HCT116 (cell line): Measurements from ENCODE around the gene KCNAB2. TPM values are rescaled to one million over a fixed set of nuclear protein-coding genes. Genes with fewer than 3 reads are reported as not detected.

Source experiments
- ATAC-seq: fragments of 200-7000 bp; cut with Tn5 transposase; 2 replicates; pipeline ENCODE4 v1.9.1; 2020; ENCODE audit warnings: mild to moderate bottlenecking, moderate library complexity
- BruUV-seq: library from RNA; stranded (reverse); fragments of 400-500 nt; replicated peaks from 2 replicates; lab custom pipeline; 2021; lab: Mats Ljungman, UMichigan
- CTCF ChIA-PET: fragments of 300-600 bp; sonication (Branson Sonifier 250); formaldehyde crosslinking; loops from one replicate; lab custom pipeline; 2021; ENCODE audit warnings: antibody characterized with exemption; lab: Charles Lee
- POLR2A ChIA-PET: fragments of 300-600, 350-600 bp; sonication (Branson Sonifier 250); formaldehyde crosslinking; loops from one replicate; lab custom pipeline; 2021; ENCODE audit warnings: antibody characterized with exemption; lab: Charles Lee
- RAD21 ChIA-PET, 2 experiments: fragments of 300-600 bp; sonication (Branson Sonifier 250); formaldehyde crosslinking; loops; one replicate each; lab custom pipeline; 2023; ENCODE audit warnings: low total read pairs in 2 of 2; ENCODE audit not compliant: uncharacterized antibody in 2 of 2, unreplicated experiment in 2 of 2, low non-redundant PET in 1 of 2; lab: Charles Lee
- DNase-seq: peaks from one replicate; pipeline ENCODE4 v3.0.0-alpha.2; 2010; ENCODE audit warnings: low read depth, low spot score
- H2AFZ ChIP-seq: fragments of 200-600 bp; shearing (Covaris generic), sonication (generic); 2 replicates; pipeline ENCODE4 v1.6.1; 2017; ENCODE audit warnings: low read depth, mixed run types, mixed read lengths, antibody characterized with exemption, low read length; ENCODE audit not compliant: poor library complexity, severe bottlenecking
- H3K27ac ChIP-seq: 2 replicates; pipeline ENCODE4 v1.5.1; 2012; ENCODE audit warnings: low read depth, low read length
- H3K27me3 ChIP-seq: fragments of 200-600 bp; sonication (generic); 2 replicates; pipeline ENCODE4 v1.6.1; 2016; ENCODE audit warnings: mixed run types, low read length, mixed read lengths; ENCODE audit not compliant: insufficient read depth
- H3K36me3 ChIP-seq, 2 experiments: fragments of 200-500 bp in 1 of 2; fragments of 200-600 bp in 1 of 2; sonication (Bioruptor generic) in 1 of 2; sonication (generic) in 1 of 2; 2 replicates each; pipeline versions ENCODE4 v1.5.1 to v1.6.1; 2014 to 2016; ENCODE audit warnings: low read length in 2 of 2, inconsistent platforms in 1 of 2, mixed read lengths in 1 of 2, mixed run types in 1 of 2; ENCODE audit not compliant: insufficient read depth in 2 of 2, control insufficient read depth in 1 of 2
- H3K4me1 ChIP-seq, 2 experiments: fragments of 200-600 bp in 1 of 2; sonication (generic) in 1 of 2; 2 replicates each; pipeline versions ENCODE4 v1.5.1 to v1.6.1; 2012 to 2017; ENCODE audit warnings: low read length in 2 of 2, inconsistent platforms in 1 of 2, mild to moderate bottlenecking in 1 of 2, mixed read lengths in 1 of 2, mixed run types in 1 of 2, moderate library complexity in 1 of 2; ENCODE audit not compliant: insufficient read depth in 2 of 2, control insufficient read depth in 1 of 2
- H3K4me2 ChIP-seq: fragments of 200-600 bp; sonication (generic); 2 replicates; pipeline ENCODE4 v1.6.1; 2017; ENCODE audit warnings: mixed run types, low read length, mixed read lengths
- H3K4me3 ChIP-seq, 2 experiments: fragments of 200-600 bp in 1 of 2; sonication (generic) in 1 of 2; replicated peaks in 1 of 2; 2 replicates each; pipeline ENCODE4 v1.5.1; 2011 to 2016; ENCODE audit warnings: low read length in 2 of 2, control low read depth in 1 of 2, low read depth in 1 of 2, mild to moderate bottlenecking in 1 of 2, mixed read lengths in 1 of 2, mixed run types in 1 of 2
- H3K79me2 ChIP-seq: fragments of 200-600 bp; sonication (generic); 2 replicates; pipeline ENCODE4 v1.6.1; 2017; ENCODE audit warnings: mild to moderate bottlenecking, mixed run types, low read length, moderate library complexity, mixed read lengths; ENCODE audit not compliant: insufficient read depth
- H3K9ac ChIP-seq: fragments of 200-600 bp; sonication (generic); 2 replicates; pipeline ENCODE4 v1.6.1; 2016; ENCODE audit warnings: low read length, mixed read lengths
- H3K9me2 ChIP-seq: fragments of 200-600 bp; sonication (generic), shearing (Covaris generic); 2 replicates; pipeline ENCODE4 v1.6.1; 2017; ENCODE audit warnings: mixed run types, mild to moderate bottlenecking, moderate library complexity; ENCODE audit not compliant: insufficient read depth
- H3K9me3 ChIP-seq, 2 experiments: fragments of 200-500 bp in 1 of 2; fragments of 200-600 bp in 1 of 2; sonication (Bioruptor generic) in 1 of 2; sonication (generic) in 1 of 2; 2 replicates each; pipeline ENCODE4 v1.6.1; 2014 to 2017; ENCODE audit warnings: low read length in 2 of 2, mixed read lengths in 2 of 2, inconsistent platforms in 1 of 2, low read depth in 1 of 2, mild to moderate bottlenecking in 1 of 2, mixed run types in 1 of 2, moderate library complexity in 1 of 2; ENCODE audit not compliant: control insufficient read depth in 1 of 2, insufficient read depth in 1 of 2
- H4K20me1 ChIP-seq: fragments of 200-600 bp; sonication (generic), shearing (Covaris generic); 2 replicates; pipeline ENCODE4 v1.6.1; 2017; ENCODE audit warnings: mixed run types, mild to moderate bottlenecking, moderate library complexity; ENCODE audit not compliant: insufficient read depth
- ATF3 ChIP-seq: IDR thresholded peaks from 2 replicates; pipeline ENCODE4 v1.6.1; 2012
- CEBPB ChIP-seq: IDR thresholded peaks from 2 replicates; pipeline ENCODE4 v1.6.1; 2012; ENCODE audit warnings: low read depth
- EGR1 ChIP-seq: IDR thresholded peaks from 2 replicates; pipeline ENCODE4 v1.6.1; 2012; ENCODE audit warnings: low read depth
- ELF1 ChIP-seq: IDR thresholded peaks from 2 replicates; pipeline ENCODE4 v1.6.1; 2012; ENCODE audit warnings: low read depth, borderline replicate concordance
- FOSL1 ChIP-seq: IDR thresholded peaks from 2 replicates; pipeline ENCODE4 v1.6.1; 2012; ENCODE audit warnings: low read depth
- MAX ChIP-seq: IDR thresholded peaks from 2 replicates; pipeline ENCODE4 v1.6.1; 2012
- POLR2AphosphoS5 ChIP-seq: IDR thresholded peaks from 2 replicates; pipeline ENCODE4 v1.6.1; 2011; ENCODE audit warnings: mild to moderate bottlenecking, low read depth, low read length, moderate library complexity
- RAD21 ChIP-seq: IDR thresholded peaks from 2 replicates; pipeline ENCODE4 v1.6.1; 2012; ENCODE audit warnings: low read depth, mild to moderate bottlenecking
- REST ChIP-seq: IDR thresholded peaks from 2 replicates; pipeline ENCODE4 v1.6.1; 2012; ENCODE audit warnings: low read depth
- SIN3A ChIP-seq: IDR thresholded peaks from 2 replicates; pipeline ENCODE4 v1.6.1; 2012; ENCODE audit warnings: low read depth
- SP1 ChIP-seq: IDR thresholded peaks from 2 replicates; pipeline ENCODE4 v1.6.1; 2012; ENCODE audit warnings: low read depth
- SRF ChIP-seq: IDR thresholded peaks from 2 replicates; pipeline ENCODE4 v1.6.1; 2012; ENCODE audit warnings: low read depth
- TCF7L2 ChIP-seq: IDR thresholded peaks from 2 replicates; pipeline ENCODE4 v1.7.0; 2011; ENCODE audit warnings: borderline replicate concordance, inconsistent platforms; ENCODE audit not compliant: insufficient read depth, insufficient read length; ENCODE audit errors: extremely low read depth
- YY1 ChIP-seq: IDR thresholded peaks from 2 replicates; pipeline ENCODE4 v1.6.1; 2011; ENCODE audit warnings: low read length, low read depth, moderate library complexity, mild to moderate bottlenecking; ENCODE audit not compliant: insufficient replicate concordance; ENCODE audit errors: extremely low read depth
- ZBTB33 ChIP-seq: IDR thresholded peaks from 2 replicates; pipeline ENCODE4 v1.6.1; 2011; ENCODE audit warnings: mild to moderate bottlenecking, low read length, moderate library complexity; ENCODE audit not compliant: insufficient replicate concordance; ENCODE audit errors: extremely low read depth
- ZNF274 ChIP-seq: fragments of 200-500 bp; sonication (Bioruptor generic); IDR thresholded peaks from 2 replicates; pipeline ENCODE4 v1.6.1; 2014; ENCODE audit warnings: mild to moderate bottlenecking, low read depth, low read length, inconsistent platforms
- intact Hi-C: fragments of 100-400 bp; cut with micrococcal nuclease; formaldehyde crosslinking; loops from 2 replicates; pipeline ENCODE4 v1.10.0; 2022
- total RNA-seq: library from RNA; stranded (reverse); gene quantifications from one replicate; pipeline ENCODE4 v1.2.1, GENCODE V29; 2021; ENCODE audit not compliant: unreplicated experiment

The KCNAB2 gene
- total RNA-seq, 1 experiment from 2014 or later, result 18.1 TPM

- Histone ChIP-seq H3K4me1 (no peaks in the 10 kb centered on the region), H3K9me3 (no peaks in the 10 kb centered on the region), H3K4me2 (no peak overlapping the region), H3K9ac (no peak overlapping the region), H2AFZ (no peak overlapping the region), H3K4me3 (no peak overlapping the region), H3K36me3 (no peaks in the 10 kb centered on the region), H4K20me1 (no peaks in the 10 kb centered on the region), H3K79me2 (no peaks in the 10 kb centered on the region), H3K9me2 (no peaks in the 10 kb centered on the region), H3K27me3 (no peaks in the 10 kb centered on the region), H3K27ac (no peak overlapping the region)
- no peak for ATAC-seq
- ChIA-PET POLR2A (no interaction called here), RAD21 (no interaction called here), CTCF (no interaction called here)
- TF ChIP-seq SRF (no peak), ELF1 (no peak), POLR2AphosphoS5 (no peak), ZBTB33 (no peak), EGR1 (no peak), FOSL1 (no peak), CEBPB (no peak), SIN3A (no peak), RAD21 (no peak), REST (no peak), YY1 (no peak), ZNF274 (no peak), ATF3 (no peak), MAX (no peak), TCF7L2 (no peak), SP1 (no peak)
- BruUV-seq, result no TSS peak
- intact Hi-C loops, result no loop called here
- DNase-seq, result no peak
These were observed 47.9 kb downstream of the KCNAB2 start for GRCh38 chr1:6093611-6094010.
